Endothelial cell of umbilical vein (primary cell): Measurements from ENCODE around the gene TRABD2A. TPM values are rescaled to one million over a fixed set of nuclear protein-coding genes. Genes with fewer than 3 reads are reported as not detected.

Experiments used
- BruUV-seq: library from RNA; stranded (reverse); fragments of 400-500 nt; replicated peaks from 2 replicates; lab custom pipeline; 2021; lab: Mats Ljungman, UMichigan
- CTCF ChIA-PET: fragments of 300-600, 350-600 bp; sonication (Branson Sonifier 250); formaldehyde crosslinking; loops from one replicate; lab custom pipeline; 2021; ENCODE audit warnings: antibody characterized with exemption, inconsistent platforms; lab: Charles Lee
- POLR2A ChIA-PET: fragments of 300-600, 350-600 bp; sonication (Branson Sonifier 250); formaldehyde crosslinking; loops from one replicate; lab custom pipeline; 2021; ENCODE audit warnings: antibody characterized with exemption, inconsistent platforms; lab: Charles Lee
- DNase-seq: peaks from one replicate; pipeline ENCODE4 v3.0.0-alpha.2; 2011; ENCODE audit warnings: low read depth, low spot score
- FAIRE-seq: peaks from 2 replicates; lab custom pipeline; 2011; peaks lifted over from hg19 to GRCh38; lab: Jason Lieb, UNC
- H2AFZ ChIP-seq: 2 replicates; pipeline ENCODE4 v1.6.0; 2012; ENCODE audit warnings: low read depth, low read length, control low read depth, inconsistent platforms
- H3K27ac ChIP-seq: 2 replicates; pipeline ENCODE4 v1.5.1; 2011; ENCODE audit warnings: low read depth, mild to moderate bottlenecking, control low read depth, low read length, moderate library complexity; ENCODE audit not compliant: insufficient read depth
- H3K27me3 ChIP-seq, 2 experiments: 2 replicates each; pipeline versions ENCODE4 v1.6.0 to v1.6.1; 2011; ENCODE audit warnings: low read length in 2 of 2, mixed read lengths in 1 of 2; ENCODE audit not compliant: control insufficient read depth in 2 of 2, insufficient read depth in 2 of 2
- H3K36me3 ChIP-seq, 2 experiments: 2 replicates in 1 of 2; 3 replicates in 1 of 2; pipeline ENCODE4 v1.5.1; 2011; ENCODE audit warnings: low read length in 2 of 2, mild to moderate bottlenecking in 1 of 2, moderate library complexity in 1 of 2; ENCODE audit not compliant: control insufficient read depth in 2 of 2, insufficient read depth in 2 of 2; ENCODE audit errors: extremely low read depth in 1 of 2
- H3K4me1 ChIP-seq: 3 replicates; pipeline ENCODE4 v1.5.1; 2011; ENCODE audit warnings: mild to moderate bottlenecking, low read length; ENCODE audit not compliant: control insufficient read depth, insufficient read depth; ENCODE audit errors: extremely low read depth
- H3K4me2 ChIP-seq: 2 replicates; pipeline ENCODE4 v1.6.1; 2011; ENCODE audit warnings: low read length, control low read depth, mixed read lengths; ENCODE audit not compliant: insufficient read depth
- H3K4me3 ChIP-seq, 3 experiments: fragments of 200-600 bp in 1 of 3; sonication (generic), shearing (Covaris generic) in 1 of 3; replicated peaks in 1 of 3; 2 replicates each; pipeline ENCODE4 v1.5.1; 2011 to 2016; ENCODE audit warnings: control low read depth in 3 of 3, low read length in 3 of 3, mild to moderate bottlenecking in 2 of 3, inconsistent platforms in 1 of 3, low read depth in 1 of 3, moderate library complexity in 1 of 3; ENCODE audit not compliant: insufficient read depth in 1 of 3
- H3K79me2 ChIP-seq: 2 replicates; pipeline ENCODE4 v1.6.0; 2012; ENCODE audit warnings: low read length, inconsistent platforms; ENCODE audit not compliant: control insufficient read depth, insufficient read depth
- H3K9ac ChIP-seq: replicated peaks from 2 replicates; pipeline ENCODE3; 2011; ENCODE audit warnings: low read length, control low read depth; ENCODE audit not compliant: insufficient read depth; ENCODE audit errors: extremely low read depth
- H3K9me1 ChIP-seq: replicated peaks from 3 replicates; pipeline ENCODE4 v1.6.0; 2011; ENCODE audit warnings: mild to moderate bottlenecking, low read length; ENCODE audit not compliant: control insufficient read depth, insufficient read depth; ENCODE audit errors: extremely low read depth
- H3K9me3 ChIP-seq: replicated peaks from 2 replicates; pipeline ENCODE4 v1.5.1; 2012; ENCODE audit warnings: low read length, inconsistent platforms; ENCODE audit not compliant: control insufficient read depth, insufficient read depth
- H4K20me1 ChIP-seq: replicated peaks from 2 replicates; pipeline ENCODE3; 2011; ENCODE audit warnings: mild to moderate bottlenecking, low read length; ENCODE audit not compliant: control insufficient read depth, insufficient read depth; ENCODE audit errors: extremely low read depth
- CTCF ChIP-seq, 2 donors: IDR thresholded peaks; 1 replicate in 1 of 2; 2 replicates in 1 of 2; pipeline ENCODE4 v1.5.1; 2011; ENCODE audit warnings: low read length in 2 of 2, mild to moderate bottlenecking in 2 of 2, moderate library complexity in 2 of 2, control low read depth in 1 of 2, inconsistent platforms in 1 of 2, low read depth in 1 of 2; ENCODE audit not compliant: insufficient read depth in 1 of 2; ENCODE audit errors: extremely low read depth in 1 of 2
- EZH2 ChIP-seq: IDR thresholded peaks from 2 replicates; pipeline ENCODE4 v1.6.1; 2012; ENCODE audit warnings: borderline replicate concordance, low read depth, mild to moderate bottlenecking, moderate library complexity, low read length, inconsistent platforms; ENCODE audit not compliant: severe bottlenecking
- FOS ChIP-seq: IDR thresholded peaks from 2 replicates; pipeline ENCODE4 v1.6.1; 2011; ENCODE audit warnings: mild to moderate bottlenecking, low read length, moderate library complexity, borderline replicate concordance; ENCODE audit not compliant: insufficient read depth
- GATA2 ChIP-seq: IDR thresholded peaks from 2 replicates; pipeline ENCODE4 v1.7.0; 2011; ENCODE audit warnings: low read depth, mild to moderate bottlenecking, moderate library complexity, mixed read lengths, low read length; ENCODE audit not compliant: insufficient read length, insufficient read depth
- JUN ChIP-seq: IDR thresholded peaks from 2 replicates; pipeline ENCODE4 v1.6.1; 2011; ENCODE audit warnings: borderline replicate concordance, low read depth; ENCODE audit not compliant: insufficient read length, insufficient read depth
- MYC ChIP-seq: IDR thresholded peaks from one replicate; pipeline ENCODE4 v1.6.1; 2011; ENCODE audit warnings: mild to moderate bottlenecking, low read depth, low read length
- POLR2A ChIP-seq: IDR thresholded peaks from 2 replicates; pipeline ENCODE4 v1.6.1; 2012; ENCODE audit warnings: low read depth, mild to moderate bottlenecking, control low read depth, low read length
- POLR2AphosphoS5 ChIP-seq: IDR thresholded peaks from 2 replicates; pipeline ENCODE4 v1.6.1; 2012; ENCODE audit warnings: low read depth, mild to moderate bottlenecking, control low read depth, low read length, moderate library complexity; ENCODE audit not compliant: insufficient read depth
- dilution Hi-C: fragments of 300-500 bp; cut with MboI; formaldehyde crosslinking; loops from one replicate; pipeline ENCODE4 v1.15.0; 2019; ENCODE audit warnings: low sequenced_read_pairs; ENCODE audit not compliant: extremely low pct_ligation_motif_present
- intact Hi-C: fragments of 100-400 bp; cut with micrococcal nuclease; formaldehyde crosslinking; loops from one replicate; pipeline ENCODE4 v1.10.0; 2022
- polyA plus RNA-seq, 4 experiments: library from polyadenylated mRNA; depleted of rRNA in 3 of 4; stranded (reverse) in 3 of 4; unstranded in 1 of 4; fragments of >200 nt; gene quantifications; 2 replicates each; pipeline versions ENCODE4 v1.2.1 to v1.2.3, GENCODE V29; 2011 to 2012; ENCODE audit warnings: missing spikeins in 1 of 4
- total RNA-seq: library from RNA; stranded (reverse); gene quantifications from 2 replicates; pipeline ENCODE4 v1.2.3, GENCODE V29; 2021
- TF ChIP-seq, protein P1 (sequence below): IDR thresholded peaks from 2 replicates; pipeline ENCODE4 v1.6.1; 2011; ENCODE audit not compliant: insufficient read depth, insufficient read length

Gene TRABD2A
- total and polyA plus RNA-seq, 2 donors (not counting 3 experiments of a cell fraction or from before 2014, with no cell fraction given), result 1.0 to 1.8 TPM

- H3K27ac ChIP-seq, result no peak overlapping the region
- H3K79me2 ChIP-seq, result no peaks in the 10 kb centered on the region
- no peaks in the 10 kb centered on the region for H4K20me1 ChIP-seq
- peaks cover 1 to 2% of the 10 kb centered on the region in 2 experiments for H3K27me3 ChIP-seq
- dilution Hi-C loops, result no loop called here
- no peaks in the 10 kb centered on the region for H3K4me1 ChIP-seq
- no peak for DNase-seq
- TF ChIP-seq JUN (no peak), EZH2 (no peak), CTCF (IDR thresholded peaks at IDR 0.05; ENCODE audit: extremely low read depth in 1 of 2, insufficient read depth in 1 of 2, low read depth in 1 of 2, low read length in 2 of 2) (no peak), GATA2 (no peak), POLR2AphosphoS5 (no peak), FOS (no peak), MYC (no peak), POLR2A (no peak)
- TF ChIP-seq, protein P1, sequence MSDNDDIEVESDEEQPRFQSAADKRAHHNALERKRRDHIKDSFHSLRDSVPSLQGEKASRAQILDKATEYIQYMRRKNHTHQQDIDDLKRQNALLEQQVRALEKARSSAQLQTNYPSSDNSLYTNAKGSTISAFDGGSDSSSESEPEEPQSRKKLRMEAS, result no peak
- POLR2A ChIA-PET, result interaction anchor here (0.8 to 1.5 kb wide), 2 partner anchors 17 to 18 kb away, joined by 5 to 6 read pairs; partner anchors contain the start of gene TMSB10
- no TSS peak for BruUV-seq
- H2AFZ ChIP-seq, result peak overlapping the region; percentile 81
- H3K4me3 ChIP-seq, result no peak overlapping the region
- H3K9me1 ChIP-seq, result no peaks in the 10 kb centered on the region
- H3K4me2 ChIP-seq, result no peak overlapping the region
- no peak overlapping the region for H3K9ac ChIP-seq
- FAIRE-seq, result no peak
- intact Hi-C loops, result no loop called here
- no peaks in the 10 kb centered on the region for H3K36me3 ChIP-seq
- CTCF ChIA-PET, result interaction anchor here (1.0 to 1.2 kb wide), 2 partner anchors 10 to 37 kb away, joined by 3 read pairs; no protein-coding TSS in a partner anchor
- no peaks in the 10 kb centered on the region for H3K9me3 ChIP-seq
Observed at GRCh38 chr2:84888401-84889276, 7.8 kb upstream of the TRABD2A start.
